Psoas muscle (tissue), 8 donors: ENCODE data around the gene CEP290. TPM values are rescaled to one million over a fixed set of nuclear protein-coding genes. Genes with fewer than 3 reads are reported as not detected.

ENCODE experiments used
- ATAC-seq, 4 donors: fragments of 200-7000 bp; cut with Tn5 transposase; one replicate each; pipeline ENCODE4 v1.9.1; 2020; ENCODE audit warnings: moderate library complexity in 3 of 4, mild to moderate bottlenecking in 2 of 4
- DNase-seq, 2 donors: peaks; one replicate each; pipeline ENCODE4 v3.0.0-alpha.2; 2020
- H3K27ac ChIP-seq: fragments of 200-600 bp; one replicate; pipeline ENCODE4 v1.8.0; 2022
- H3K27me3 ChIP-seq, 3 donors: fragments of 200-600 bp in 1 of 3; one replicate each; pipeline versions ENCODE4 v1.6.1 to v1.8.0; 2013 to 2022; ENCODE audit warnings: low read length in 2 of 3, mild to moderate bottlenecking in 2 of 3, moderate library complexity in 1 of 3; ENCODE audit not compliant: insufficient read depth in 3 of 3
- H3K36me3 ChIP-seq, 2 donors: fragments of 200-600 bp in 1 of 2; one replicate each; pipeline versions ENCODE4 v1.6.1 to v1.8.0; 2013 to 2022; ENCODE audit warnings: low read depth in 1 of 2, mild to moderate bottlenecking in 1 of 2, moderate library complexity in 1 of 2; ENCODE audit not compliant: insufficient read depth in 1 of 2
- H3K4me1 ChIP-seq: fragments of 200-600 bp; one replicate; pipeline ENCODE4 v1.8.0; 2022
- H3K4me3 ChIP-seq: fragments of 200-600 bp; one replicate; pipeline ENCODE4 v1.8.0; 2022; ENCODE audit warnings: mild to moderate bottlenecking
- H3K9me3 ChIP-seq: fragments of 200-600 bp; one replicate; pipeline ENCODE4 v1.8.0; 2022
- WGBS, 3 donors: extraction: QIAGEN DNeasy Blood & Tissue Kit; methylation state at CpG; one replicate each; pipeline versions ENCODE4 v1.1.6 to v1.1.7; 2013; 5-methylcytosine and 5-hydroxymethylcytosine counted together
- intact Hi-C, 2 donors: fragments of 100-400 bp; cut with DNase I; formaldehyde crosslinking; loops; one replicate each; pipeline versions ENCODE4 v1.11.0 to v1.14.2; 2022
- polyA plus RNA-seq, 3 donors: library from polyadenylated mRNA; stranded (reverse); fragments of 200-250 nt; gene quantifications; one replicate each; pipeline ENCODE4 v1.2.3, GENCODE V29; 2013
- total RNA-seq, 4 donors: library from RNA; stranded (reverse); fragmentation: NEBNext Ultra II Directional in 2 of 4; extraction: Animal tissue kit (Norgen Biotek cat#: 25700) in 2 of 4; gene quantifications; one replicate each; pipeline versions ENCODE4 v1.2.1 to v1.2.4, GENCODE V29; 2021 to 2023
- TF ChIP-seq, protein P1 (sequence below): fragments of 200-600 bp; IDR thresholded peaks from one replicate; pipeline ENCODE4 v1.8.0; 2022; ENCODE audit warnings: antibody characterized with exemption
- donor health status: healthy with polysubstance abuse.
- donor health status: DM: no; HTN: no; CAD: no; lungs with moderate emphysema.
- donor health status: Bipolar disorder and iron deficiency.
- donor health status: healthy.
- donor health status: DM: yes; HTN: yes; CAD: no.
- donor health status: DM: no; HTN: no; CAD: no.
- donor health status: DM: no; HTN: no; CAD: no.
- donor health status: DM: yes; HTN: yes; CAD: no.

Gene CEP290
- total and polyA plus RNA-seq, 7 donors, result 1.8 to 7.8 (median 4.5) TPM

DNA sequence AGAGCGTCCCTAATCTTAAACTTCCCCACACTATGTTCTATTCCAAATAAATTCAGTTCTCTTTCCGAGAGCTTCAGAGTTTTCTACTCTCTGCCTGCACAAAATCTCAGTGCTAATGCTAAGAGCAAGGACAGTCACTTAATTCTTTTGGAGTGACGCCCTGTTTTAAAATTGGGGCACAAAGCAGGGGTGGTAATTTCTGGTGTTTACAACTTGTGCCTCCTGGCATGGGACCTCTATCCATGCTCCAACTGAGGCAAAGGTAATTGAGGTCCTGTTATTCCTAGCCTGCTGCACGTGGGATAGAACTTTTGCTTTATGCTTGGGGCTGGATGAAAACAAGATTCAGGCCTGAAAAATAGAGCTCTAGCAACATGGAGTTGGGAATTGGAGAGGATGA lies 135.5 kb downstream of the CEP290 start:
- TF ChIP-seq, protein P1, sequence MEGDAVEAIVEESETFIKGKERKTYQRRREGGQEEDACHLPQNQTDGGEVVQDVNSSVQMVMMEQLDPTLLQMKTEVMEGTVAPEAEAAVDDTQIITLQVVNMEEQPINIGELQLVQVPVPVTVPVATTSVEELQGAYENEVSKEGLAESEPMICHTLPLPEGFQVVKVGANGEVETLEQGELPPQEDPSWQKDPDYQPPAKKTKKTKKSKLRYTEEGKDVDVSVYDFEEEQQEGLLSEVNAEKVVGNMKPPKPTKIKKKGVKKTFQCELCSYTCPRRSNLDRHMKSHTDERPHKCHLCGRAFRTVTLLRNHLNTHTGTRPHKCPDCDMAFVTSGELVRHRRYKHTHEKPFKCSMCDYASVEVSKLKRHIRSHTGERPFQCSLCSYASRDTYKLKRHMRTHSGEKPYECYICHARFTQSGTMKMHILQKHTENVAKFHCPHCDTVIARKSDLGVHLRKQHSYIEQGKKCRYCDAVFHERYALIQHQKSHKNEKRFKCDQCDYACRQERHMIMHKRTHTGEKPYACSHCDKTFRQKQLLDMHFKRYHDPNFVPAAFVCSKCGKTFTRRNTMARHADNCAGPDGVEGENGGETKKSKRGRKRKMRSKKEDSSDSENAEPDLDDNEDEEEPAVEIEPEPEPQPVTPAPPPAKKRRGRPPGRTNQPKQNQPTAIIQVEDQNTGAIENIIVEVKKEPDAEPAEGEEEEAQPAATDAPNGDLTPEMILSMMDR, result no peak
- no peaks in the 10 kb centered on the region for H3K4me1 ChIP-seq
- intact Hi-C loops, result no loop called here
- no peak for DNase-seq
- H3K27ac ChIP-seq, result no peak overlapping the region
- no peak overlapping the region for H3K4me3 ChIP-seq
- peaks cover 10% of the 10 kb centered on the region for H3K9me3 ChIP-seq
- no peaks in the 10 kb centered on the region for H3K27me3 ChIP-seq
- no peak for ATAC-seq
- 66 to 81% (median 76%) methylated on average over 4 of the region's 4 CpGs for WGBS, 3 donors
- no peaks in the 10 kb centered on the region for H3K36me3 ChIP-seq

DNA sequence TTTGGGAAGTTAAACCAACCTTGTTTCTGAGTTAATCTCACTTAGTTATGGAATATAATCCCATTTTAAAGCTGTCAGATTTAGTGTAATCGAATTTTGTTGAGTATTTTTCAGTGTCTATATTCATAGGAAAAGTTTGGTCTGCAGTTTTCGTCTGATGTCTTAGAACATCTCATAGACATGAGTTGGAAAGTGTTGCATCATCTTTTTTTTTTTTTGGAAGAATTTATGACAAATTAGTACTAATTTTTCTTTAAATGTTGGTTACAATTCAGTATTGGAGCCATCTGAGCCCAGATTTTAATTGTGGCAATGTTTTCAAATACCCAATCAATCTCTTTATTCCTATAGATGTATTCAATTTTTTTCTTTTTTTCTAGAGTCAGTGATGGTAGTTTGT lies 140.6 kb downstream of the CEP290 start:
- intact Hi-C loops, result no loop called here

More for the DNA sequence above, 140.6 kb downstream of the CEP290 start:
- Histone ChIP-seq H3K9me3 (peaks cover 10% of the 10 kb centered on the region), H3K27ac (no peak overlapping the region), H3K4me1 (no peaks in the 10 kb centered on the region), H3K4me3 (no peak overlapping the region), H3K27me3 (no peaks in the 10 kb centered on the region), H3K36me3 (no peaks in the 10 kb centered on the region)
- WGBS, 3 donors, result 80 to 86% (median 82%) methylated on average over 2 of the region's 2 CpGs
- DNase-seq (no peak), ATAC-seq (no peak)
- TF ChIP-seq, protein P1, result no peak

Other genes starting within 250 kb of the CEP290 start
- gene C12orf50, start 112.7 kb downstream of the CEP290 start, total RNA-seq, result under 1 TPM in 1 of 4 donors, not detected in 3; 0.20 TPM
- under 1 TPM in 2 of 3 donors, not detected in 1; 0.09 TPM for gene C12orf50, start 112.7 kb downstream of the CEP290 start, polyA plus RNA-seq
- gene TMTC3, start 219 bp upstream of the CEP290 start, total RNA-seq, result 1 to 10 TPM; 5.5 to 8.5 (median 7.0) TPM
- 1 to 10 TPM; 1.4 to 4.9 (median 2.9) TPM for gene TMTC3, start 219 bp upstream of the CEP290 start, polyA plus RNA-seq